ENCODE results near the gene EID1.

Gene EID1

GRCh38 chr15:48865370-48866079 lies 12.4 kb upstream of the EID1 start:
- H3K79me2 ChIP-seq (ENCODE audit: insufficient read depth, low read length) = no peaks in the 10 kb centered on the region
- H3F3A ChIP-seq (ENCODE audit: insufficient read depth) = no peaks in the 10 kb centered on the region
- no peak overlapping the region for H3K27ac ChIP-seq (ENCODE audit: low read depth, low read length)
- H3K27me3 ChIP-seq (ENCODE audit: low read length) = no peaks in the 10 kb centered on the region
- H2AFZ ChIP-seq (ENCODE audit: low read depth, low read length, severe bottlenecking) = no peak overlapping the region
- H3K4me2 ChIP-seq (ENCODE audit: low read depth, low read length, poor library complexity, severe bottlenecking) = no peak overlapping the region
- no peaks in the 10 kb centered on the region for H4K20me1 ChIP-seq (ENCODE audit: low read depth, low read length)
- TF ChIP-seq CTCF (IDR thresholded peaks at IDR 0.05; ENCODE audit: insufficient read depth, low read length, poor library complexity, severe bottlenecking) (no peak), EZH2phosphoT487 (conservative IDR thresholded peaks at IDR 0.05; ENCODE audit: low read length) (no peak)
- no peaks in the 10 kb centered on the region for H3K9me2 ChIP-seq (replicated peaks; ENCODE audit: insufficient read depth, low read length)
- no peak overlapping the region for H3K4me3 ChIP-seq (ENCODE audit: insufficient read depth, low read length, poor library complexity, severe bottlenecking)
- no peak overlapping the region for H3K9ac ChIP-seq (ENCODE audit: low read length)
- no peaks in the 10 kb centered on the region for H3K36me3 ChIP-seq (ENCODE audit: low read length)
- no peaks in the 10 kb centered on the region for H3K9me3 ChIP-seq (ENCODE audit: insufficient read depth, low read length)

GRCh38 chr15:48866141-48866563 lies 11.8 kb upstream of the EID1 start:
- Histone ChIP-seq H3K9me3 (ENCODE audit: insufficient read depth, low read length) (no peaks in the 10 kb centered on the region), H3K27ac (ENCODE audit: low read depth, low read length) (no peak overlapping the region), H3K27me3 (ENCODE audit: low read length) (no peaks in the 10 kb centered on the region), H3K4me2 (ENCODE audit: low read depth, low read length, poor library complexity, severe bottlenecking) (no peak overlapping the region), H3F3A (ENCODE audit: insufficient read depth) (no peaks in the 10 kb centered on the region), H3K36me3 (ENCODE audit: low read length) (no peaks in the 10 kb centered on the region), H3K9ac (ENCODE audit: low read length) (no peak overlapping the region), H4K20me1 (ENCODE audit: low read depth, low read length) (no peaks in the 10 kb centered on the region), H3K4me3 (ENCODE audit: insufficient read depth, low read length, poor library complexity, severe bottlenecking) (no peak overlapping the region), H3K79me2 (ENCODE audit: insufficient read depth, low read length) (no peaks in the 10 kb centered on the region), H2AFZ (ENCODE audit: low read depth, low read length, severe bottlenecking) (no peak overlapping the region), H3K9me2 (replicated peaks; ENCODE audit: insufficient read depth, low read length) (no peaks in the 10 kb centered on the region)
- TF ChIP-seq CTCF (IDR thresholded peaks at IDR 0.05; ENCODE audit: insufficient read depth, low read length, poor library complexity, severe bottlenecking) (no peak), EZH2phosphoT487 (conservative IDR thresholded peaks at IDR 0.05; ENCODE audit: low read length) (no peak)

- no peak overlapping the region for H3K9ac ChIP-seq (ENCODE audit: low read length)
- no peaks in the 10 kb centered on the region for H3K27me3 ChIP-seq (ENCODE audit: low read length)
- no peaks in the 10 kb centered on the region for H3F3A ChIP-seq (ENCODE audit: insufficient read depth)
- no peak for TF ChIP-seq CTCF (IDR thresholded peaks at IDR 0.05; ENCODE audit: insufficient read depth, low read length, poor library complexity, severe bottlenecking)
- no peak for TF ChIP-seq EZH2phosphoT487 (conservative IDR thresholded peaks at IDR 0.05; ENCODE audit: low read length)
- no peaks in the 10 kb centered on the region for H3K9me2 ChIP-seq (replicated peaks; ENCODE audit: insufficient read depth, low read length)
- no peaks in the 10 kb centered on the region for H4K20me1 ChIP-seq (ENCODE audit: low read depth, low read length)
- no peaks in the 10 kb centered on the region for H3K9me3 ChIP-seq (ENCODE audit: insufficient read depth, low read length)
- H3K4me2 ChIP-seq (ENCODE audit: low read depth, low read length, poor library complexity, severe bottlenecking) = no peak overlapping the region
- no peaks in the 10 kb centered on the region for H3K79me2 ChIP-seq (ENCODE audit: insufficient read depth, low read length)
- H3K36me3 ChIP-seq (ENCODE audit: low read length) = no peaks in the 10 kb centered on the region
- no peak overlapping the region for H3K4me3 ChIP-seq (ENCODE audit: insufficient read depth, low read length, poor library complexity, severe bottlenecking)
- no peak overlapping the region for H3K27ac ChIP-seq (ENCODE audit: low read depth, low read length)
- no peak overlapping the region for H2AFZ ChIP-seq (ENCODE audit: low read depth, low read length, severe bottlenecking)
Measured at GRCh38 chr15:48868023-48868422, 9.9 kb upstream of the EID1 start.

All from SU-DHL-6 (cell line).